K562 treated with DMSO at 1 percent for 12 hours (cell line): ENCODE results near the gene PTGES3L. TPM values are rescaled to one million over a fixed set of nuclear protein-coding genes. Genes with fewer than 3 reads are reported as not detected.

Experiments
- total RNA-seq: library from RNA; unstranded; fragments of 300-600 nt; gene quantifications from 2 replicates; pipeline ENCODE4 v1.2.3, GENCODE V29; 2022; ENCODE audit not compliant: insufficient read depth

PTGES3L gene
- 1.7 and 2.2 TPM in 2 replicates for total RNA-seq

GRCh38 chr17:42979511-42980273 is at the start of gene PTGES3L:
Gene PTGES3L, minus strand, starts transcription at chr17:42980080. Its CDS starts 27 bp downstream, at chr17:42980053.

GRCh38 chr17:43024407-43025289 is 44.8 kb upstream of the PTGES3L start, which contains the start of gene RND2:
Gene RND2, plus strand, starts transcription at chr17:43025231. Its CDS starts 117 bp downstream, at chr17:43025348.

GRCh38 chr17:43021741-43022512 is 42.0 kb upstream of the PTGES3L start, which contains the start of gene VAT1:
Gene VAT1, minus strand, starts transcription at chr17:43022385. Its CDS starts 63 bp downstream, at chr17:43022322.

GRCh38 chr17:43006639-43007551 is 27.0 kb upstream of the PTGES3L start, which contains the start of gene IFI35:
Gene IFI35, plus strand, starts transcription at chr17:43006784. Its CDS starts 164 bp downstream, at chr17:43006948.

GRCh38 chr17:42997984-42998938 is 18.4 kb upstream of the PTGES3L start, which contains the start of gene RPL27:
Gene RPL27, plus strand, starts transcription at chr17:42998419. Its CDS starts 332 bp downstream, at chr17:42998751.

GRCh38 chr17:42980274-42980765 is 440 bp upstream of the PTGES3L start, which contains the start of gene RUNDC1:
Gene RUNDC1, plus strand, starts transcription at chr17:42980565. Its CDS starts 12 bp downstream, at chr17:42980577.

GRCh38 chr17:42964161-42964932 is 15.5 kb downstream of the PTGES3L start, which contains the start of gene AARSD1:
Gene AARSD1, minus strand, starts transcription at chr17:42964454. Its CDS starts 14 bp downstream, at chr17:42964440.

Other genes starting within 250 kb of the PTGES3L start
- gene EZH1, start 235.0 kb downstream of the PTGES3L start, total RNA-seq, result 9.5 and 29.4 TPM in 2 replicates
- not detected in 2 replicates for gene RAMP2, start 218.9 kb downstream of the PTGES3L start, total RNA-seq
- gene VPS25, start 206.6 kb downstream of the PTGES3L start, total RNA-seq, result 138 and 158 TPM in 2 replicates
- 2.8 and 9.5 TPM in 2 replicates for gene WNK4, start 199.5 kb downstream of the PTGES3L start, total RNA-seq
- 65.3 and 74.5 TPM in 2 replicates for gene COA3, start 181.4 kb downstream of the PTGES3L start, total RNA-seq
- 0.37 and 0.66 TPM in 2 replicates for gene CNTD1, start 181.2 kb downstream of the PTGES3L start, total RNA-seq
- gene BECN1, start 155.8 kb downstream of the PTGES3L start, total RNA-seq, result 26.2 and 52.7 TPM in 2 replicates
- 61.1 and 143 TPM in 2 replicates for gene PSME3, start 146.7 kb downstream of the PTGES3L start, total RNA-seq
- gene AOC2, start 135.5 kb downstream of the PTGES3L start, total RNA-seq, result 1.1 and 4.3 TPM in 2 replicates
- 1.1 and 3.4 TPM in 2 replicates for gene AOC3, start 128.9 kb downstream of the PTGES3L start, total RNA-seq
- not detected in 2 replicates for gene G6PC1, start 79.3 kb downstream of the PTGES3L start, total RNA-seq
- 23.1 and 31.4 TPM in 2 replicates for gene AARSD1, start 15.6 kb downstream of the PTGES3L start, total RNA-seq
- gene RUNDC1, start 485 bp upstream of the PTGES3L start, total RNA-seq, result 9.1 and 17.5 TPM in 2 replicates
- 4,551 and 6,279 TPM in 2 replicates for gene RPL27, start 18.3 kb upstream of the PTGES3L start, total RNA-seq
- gene IFI35, start 26.7 kb upstream of the PTGES3L start, total RNA-seq, result 41.3 and 45.4 TPM in 2 replicates
- gene VAT1, start 42.3 kb upstream of the PTGES3L start, total RNA-seq, result 299 and 397 TPM in 2 replicates
- gene RND2, start 45.2 kb upstream of the PTGES3L start, total RNA-seq, result 2.0 and 2.7 TPM in 2 replicates
- 28.0 and 62.6 TPM in 2 replicates for gene BRCA1, start 145.3 kb upstream of the PTGES3L start, total RNA-seq
- 23.5 and 72.9 TPM in 2 replicates for gene NBR1, start 191.1 kb upstream of the PTGES3L start, total RNA-seq
- gene TMEM106A, start 231.8 kb upstream of the PTGES3L start, total RNA-seq, result 0.19 TPM in 1 of 2 replicates, not detected in the other
- gene CCDC200, start 248.5 kb upstream of the PTGES3L start, total RNA-seq, result not detected in 2 replicates